ENCODE measurements around the gene VOPP1.

DNA sequence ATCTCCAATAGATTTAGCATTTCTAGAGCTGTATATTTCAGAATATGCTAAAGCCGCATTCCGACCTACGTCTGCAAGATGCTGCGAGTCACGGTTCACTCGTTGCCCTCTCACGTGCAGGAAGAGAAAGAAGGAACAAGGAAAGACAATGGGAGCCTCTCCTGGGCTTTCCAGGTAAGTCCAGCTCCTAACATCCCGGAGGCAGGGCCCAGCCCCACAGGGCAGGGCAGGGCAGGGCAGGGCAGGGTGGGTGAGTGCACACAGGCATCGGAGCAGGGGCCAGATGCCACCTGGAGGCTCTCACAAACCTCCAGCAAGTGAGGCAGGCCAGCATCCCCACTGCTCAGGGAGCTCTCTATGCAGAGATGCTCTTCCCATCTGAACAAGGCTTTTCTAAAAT, 50.8 kb downstream of the VOPP1 start:
- TF ChIP-seq POLR2AphosphoS5 (IDR thresholded peaks at IDR 0.05) (no peak), POLR2A (IDR thresholded peaks at IDR 0.05; ENCODE audit: low read depth) (no peak)
- TF ChIP-seq, protein P1, sequence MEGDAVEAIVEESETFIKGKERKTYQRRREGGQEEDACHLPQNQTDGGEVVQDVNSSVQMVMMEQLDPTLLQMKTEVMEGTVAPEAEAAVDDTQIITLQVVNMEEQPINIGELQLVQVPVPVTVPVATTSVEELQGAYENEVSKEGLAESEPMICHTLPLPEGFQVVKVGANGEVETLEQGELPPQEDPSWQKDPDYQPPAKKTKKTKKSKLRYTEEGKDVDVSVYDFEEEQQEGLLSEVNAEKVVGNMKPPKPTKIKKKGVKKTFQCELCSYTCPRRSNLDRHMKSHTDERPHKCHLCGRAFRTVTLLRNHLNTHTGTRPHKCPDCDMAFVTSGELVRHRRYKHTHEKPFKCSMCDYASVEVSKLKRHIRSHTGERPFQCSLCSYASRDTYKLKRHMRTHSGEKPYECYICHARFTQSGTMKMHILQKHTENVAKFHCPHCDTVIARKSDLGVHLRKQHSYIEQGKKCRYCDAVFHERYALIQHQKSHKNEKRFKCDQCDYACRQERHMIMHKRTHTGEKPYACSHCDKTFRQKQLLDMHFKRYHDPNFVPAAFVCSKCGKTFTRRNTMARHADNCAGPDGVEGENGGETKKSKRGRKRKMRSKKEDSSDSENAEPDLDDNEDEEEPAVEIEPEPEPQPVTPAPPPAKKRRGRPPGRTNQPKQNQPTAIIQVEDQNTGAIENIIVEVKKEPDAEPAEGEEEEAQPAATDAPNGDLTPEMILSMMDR (IDR thresholded peaks at IDR 0.05): no peak
